UCSD-AML1 (cell line): Measurements from ENCODE around the gene CEP128.
"Not testable (repeated sequence)": the region's sequence is repeated elsewhere in the genome, so short reads cannot be mapped to it uniquely, and the experiment has no call there.

Source experiments
- DNase-seq: peaks from one replicate; lab custom pipeline; 2025; ENCODE audit not compliant: unreplicated experiment; lab: John Stamatoyannopoulos, UW

Gene CEP128

GRCh38 chr14:80954687-80955299, 13.3 kb upstream of the CEP128 start:
- peak; percentile 63 for DNase-seq

- DNase-seq: not testable (repeated sequence)
These were observed 11.7 kb upstream of the CEP128 start for GRCh38 chr14:80953211-80953610.

GRCh38 chr14:80951491-80951890, 10.0 kb upstream of the CEP128 start:
- DNase-seq: no peak

GRCh38 chr14:80948291-80948690, 6.8 kb upstream of the CEP128 start:
- no peak for DNase-seq

GRCh38 chr14:80946797-80947196, 5.3 kb upstream of the CEP128 start:
- no peak for DNase-seq

GRCh38 chr14:80946187-80946586, 4.6 kb upstream of the CEP128 start:
- no peak for DNase-seq

- DNase-seq: no peak
These were observed 3.5 kb upstream of the CEP128 start for GRCh38 chr14:80944861-80945617.

- no peak for DNase-seq
These were observed 658 bp upstream of the CEP128 start for GRCh38 chr14:80942191-80942600.

GRCh38 chr14:80940146-80940545, 1.4 kb downstream of the CEP128 start:
- no peak for DNase-seq

- DNase-seq: no peak
These were observed 7.9 kb downstream of the CEP128 start for GRCh38 chr14:80933686-80934085.

- DNase-seq: no peak
These were observed 8.3 kb downstream of the CEP128 start for GRCh38 chr14:80933282-80933681.

- DNase-seq: peak; percentile 27
These were observed 10.6 kb downstream of the CEP128 start for GRCh38 chr14:80930836-80931389.

- no peak for DNase-seq
These were observed 11.4 kb downstream of the CEP128 start for GRCh38 chr14:80930095-80930494.

- no peak for DNase-seq
These were observed 14.2 kb downstream of the CEP128 start for GRCh38 chr14:80927083-80927989.

- DNase-seq: no peak
These were observed 15.0 kb downstream of the CEP128 start for GRCh38 chr14:80926397-80927082.

- no peak for DNase-seq
These were observed 17.0 kb downstream of the CEP128 start for GRCh38 chr14:80924365-80925103.

- no peak for DNase-seq
These were observed 18.2 kb downstream of the CEP128 start for GRCh38 chr14:80923368-80923767.

- DNase-seq: no peak
These were observed 21.9 kb downstream of the CEP128 start for GRCh38 chr14:80919622-80920021.

GRCh38 chr14:80912013-80912412, 29.5 kb downstream of the CEP128 start:
- DNase-seq: not testable (repeated sequence)

GRCh38 chr14:80906946-80907345, 34.6 kb downstream of the CEP128 start:
- DNase-seq: no peak
